Stomach (tissue), 4 donors: ENCODE data around the gene CDYL.

ENCODE experiments used
- EP300 ChIP-seq: sonication (generic); formaldehyde crosslinking; IDR thresholded peaks from one replicate; pipeline ENCODE4 v1.6.1; 2017; ENCODE audit warnings: antibody characterized with exemption
- POLR2A ChIP-seq, 4 donors: fragments of 450-650 bp; IDR thresholded peaks; one replicate each; pipeline ENCODE4 v1.6.1; 2016; ENCODE audit warnings: antibody characterized with exemption in 4 of 4, control low read depth in 2 of 4, mild to moderate bottlenecking in 1 of 4, moderate library complexity in 1 of 4
- POLR2AphosphoS5 ChIP-seq, 3 donors: sonication (generic); formaldehyde crosslinking; IDR thresholded peaks; one replicate each; pipeline ENCODE4 v1.6.1; 2016; ENCODE audit warnings: antibody characterized with exemption in 3 of 3
- TF ChIP-seq, protein P1 (sequence below), 7 experiments: fragments of 450-650 bp in 4 of 7; fragments of 200-600 bp in 3 of 7; sonication (generic) in 3 of 7; IDR thresholded peaks; one replicate each; pipeline ENCODE4 v1.5.1; 2016 to 2019; ENCODE audit warnings: antibody characterized with exemption in 7 of 7, control low read depth in 2 of 7, mild to moderate bottlenecking in 1 of 7

DNA sequence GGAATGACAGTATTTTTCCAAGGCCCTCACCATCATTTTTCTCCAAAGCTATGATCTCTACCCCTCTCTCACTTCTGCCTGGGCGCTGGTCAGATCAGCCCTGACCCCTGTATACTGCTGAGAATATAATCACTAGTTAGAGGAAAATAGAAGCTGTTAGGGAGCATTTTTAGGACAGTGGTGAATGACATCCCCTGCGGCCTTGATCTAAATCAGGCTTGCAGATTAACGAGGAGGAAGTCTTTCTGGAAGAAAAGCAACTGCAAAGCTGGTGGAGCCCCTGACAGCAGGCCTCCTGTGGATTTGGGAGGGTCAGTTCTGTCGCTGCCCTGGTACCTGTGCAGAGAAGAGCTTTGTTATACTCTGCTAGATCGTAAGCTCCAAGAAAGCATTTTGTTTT, 119.8 kb downstream of the CDYL start:
- TF ChIP-seq POLR2AphosphoS5 (IDR thresholded peaks at IDR 0.05) = no peak
- TF ChIP-seq POLR2A (IDR thresholded peaks at IDR 0.05) = no peak
- TF ChIP-seq, protein P1, sequence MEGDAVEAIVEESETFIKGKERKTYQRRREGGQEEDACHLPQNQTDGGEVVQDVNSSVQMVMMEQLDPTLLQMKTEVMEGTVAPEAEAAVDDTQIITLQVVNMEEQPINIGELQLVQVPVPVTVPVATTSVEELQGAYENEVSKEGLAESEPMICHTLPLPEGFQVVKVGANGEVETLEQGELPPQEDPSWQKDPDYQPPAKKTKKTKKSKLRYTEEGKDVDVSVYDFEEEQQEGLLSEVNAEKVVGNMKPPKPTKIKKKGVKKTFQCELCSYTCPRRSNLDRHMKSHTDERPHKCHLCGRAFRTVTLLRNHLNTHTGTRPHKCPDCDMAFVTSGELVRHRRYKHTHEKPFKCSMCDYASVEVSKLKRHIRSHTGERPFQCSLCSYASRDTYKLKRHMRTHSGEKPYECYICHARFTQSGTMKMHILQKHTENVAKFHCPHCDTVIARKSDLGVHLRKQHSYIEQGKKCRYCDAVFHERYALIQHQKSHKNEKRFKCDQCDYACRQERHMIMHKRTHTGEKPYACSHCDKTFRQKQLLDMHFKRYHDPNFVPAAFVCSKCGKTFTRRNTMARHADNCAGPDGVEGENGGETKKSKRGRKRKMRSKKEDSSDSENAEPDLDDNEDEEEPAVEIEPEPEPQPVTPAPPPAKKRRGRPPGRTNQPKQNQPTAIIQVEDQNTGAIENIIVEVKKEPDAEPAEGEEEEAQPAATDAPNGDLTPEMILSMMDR (IDR thresholded peaks at IDR 0.05) = no peak
- TF ChIP-seq EP300 = no peak
